ENCODE data around the gene TLK1.

GRCh38 chr2:170968205-170969003 lies 192.3 kb downstream of the TLK1 start:
- TF ChIP-seq CTCF (conservative IDR thresholded peaks at IDR 0.05) (no peak), EZH2 (IDR thresholded peaks at IDR 0.05; ENCODE audit: low read depth) (no peak)

All from PC-9 (cell line).